H1 (cell line): ENCODE data around the gene CD79A. TPM values are rescaled to one million over a fixed set of nuclear protein-coding genes. Genes with fewer than 3 reads are reported as not detected.

Source experiments
- CTCF ChIA-PET: fragments of 300-600 bp; sonication (Branson Sonifier 250); formaldehyde crosslinking; loops from one replicate; lab custom pipeline; 2021; ENCODE audit not compliant: partially characterized antibody; lab: Charles Lee
- POLR2A ChIA-PET: fragments of 300-600 bp; sonication (Branson Sonifier 250); formaldehyde crosslinking; loops from one replicate; lab custom pipeline; 2021; ENCODE audit warnings: inconsistent platforms; ENCODE audit not compliant: partially characterized antibody; lab: Charles Lee
- DNase-seq, 2 experiments: peaks; one replicate each; pipeline versions ENCODE4 v3.0.0 to v3.0.0-alpha.2; 2010 to 2022; ENCODE audit warnings: low spot score in 2 of 2, low read depth in 1 of 2, mixed read lengths in 1 of 2
- FAIRE-seq: peaks from 2 replicates; lab custom pipeline; 2011; peaks lifted over from hg19 to GRCh38; lab: Jason Lieb, UNC
- H2AFZ ChIP-seq: 2 replicates; pipeline ENCODE4 v1.8.1; 2012; ENCODE audit warnings: low read length, inconsistent platforms
- H2AK5ac ChIP-seq: 2 replicates; pipeline ENCODE4 v1.6.1; 2013; ENCODE audit warnings: low read depth, low read length
- H2BK120ac ChIP-seq: replicated peaks from 2 replicates; pipeline ENCODE3; 2013; ENCODE audit warnings: low read depth, low read length, inconsistent platforms
- H2BK12ac ChIP-seq: 2 replicates; pipeline ENCODE4 v1.6.1; 2013; ENCODE audit warnings: low read depth, low read length
- H2BK15ac ChIP-seq: 2 replicates; pipeline ENCODE4 v1.6.1; 2013; ENCODE audit warnings: low read length
- H2BK20ac ChIP-seq: 2 replicates; pipeline ENCODE4 v1.6.1; 2013; ENCODE audit warnings: low read length
- H2BK5ac ChIP-seq: 2 replicates; pipeline ENCODE4 v1.6.1; 2013; ENCODE audit warnings: low read depth, low read length
- H3K14ac ChIP-seq: 2 replicates; pipeline ENCODE4 v1.6.1; 2013; ENCODE audit warnings: inconsistent platforms; ENCODE audit not compliant: insufficient read length
- H3K18ac ChIP-seq: 2 replicates; pipeline ENCODE4 v1.6.1; 2013; ENCODE audit warnings: low read length; ENCODE audit errors: extremely low read depth
- H3K23ac ChIP-seq: 2 replicates; pipeline ENCODE4 v1.6.1; 2013; ENCODE audit warnings: inconsistent platforms; ENCODE audit not compliant: insufficient read length
- H3K23me2 ChIP-seq: 2 replicates; pipeline ENCODE4 v1.6.1; 2013; ENCODE audit warnings: low read depth, low read length
- H3K27ac ChIP-seq: 2 replicates; pipeline ENCODE4 v1.6.1; 2011; ENCODE audit warnings: low read depth, low read length, inconsistent platforms
- H3K27me3 ChIP-seq, 4 experiments: replicated peaks in 1 of 4; 1 replicate in 1 of 4; 2 replicates in 3 of 4; pipeline versions ENCODE4 v1.6.1 to v1.8.1; 2011 to 2013; ENCODE audit warnings: low read length in 3 of 4, mild to moderate bottlenecking in 3 of 4, inconsistent platforms in 2 of 4, mixed read lengths in 2 of 4, moderate library complexity in 1 of 4; ENCODE audit not compliant: control insufficient read depth in 3 of 4, insufficient read depth in 3 of 4; ENCODE audit errors: extremely low read depth in 1 of 4
- H3K36me3 ChIP-seq, 4 experiments: 2 replicates each; pipeline versions ENCODE4 v1.6.1 to v1.8.1; 2011 to 2013; ENCODE audit warnings: mild to moderate bottlenecking in 4 of 4, low read length in 3 of 4, moderate library complexity in 2 of 4, control low read depth in 1 of 4, inconsistent platforms in 1 of 4; ENCODE audit not compliant: insufficient read depth in 4 of 4, control insufficient read depth in 2 of 4
- H3K4ac ChIP-seq: replicated peaks from 2 replicates; pipeline ENCODE3; 2013; ENCODE audit warnings: low read length, low read depth, mixed read lengths, inconsistent platforms; ENCODE audit not compliant: insufficient read length
- H3K4me1 ChIP-seq, 4 experiments: replicated peaks in 1 of 4; 1 replicate in 1 of 4; 2 replicates in 3 of 4; pipeline versions ENCODE4 v1.6.1 to v1.8.1; 2011 to 2013; ENCODE audit warnings: low read length in 3 of 4, inconsistent platforms in 2 of 4, mixed read lengths in 1 of 4; ENCODE audit not compliant: insufficient read depth in 4 of 4, control insufficient read depth in 3 of 4
- H3K4me2 ChIP-seq, 2 experiments: 2 replicates each; pipeline versions ENCODE4 v1.6.1 to v1.8.1; 2011 to 2013; ENCODE audit warnings: low read depth in 2 of 2, low read length in 2 of 2, control low read depth in 1 of 2, inconsistent platforms in 1 of 2, mild to moderate bottlenecking in 1 of 2; ENCODE audit not compliant: insufficient read depth in 1 of 2
- H3K4me3 ChIP-seq, 4 experiments: fragments of 200-600, 300-600 bp in 1 of 4; sonication (generic), shearing (Covaris generic), sonication (Bioruptor Twin) in 1 of 4; 2 replicates each; pipeline versions ENCODE4 v1.5.1 to v1.8.1; 2011 to 2016; ENCODE audit warnings: low read length in 4 of 4, low read depth in 3 of 4, control low read depth in 2 of 4, inconsistent platforms in 2 of 4, mild to moderate bottlenecking in 2 of 4, mixed read lengths in 1 of 4, moderate library complexity in 1 of 4; ENCODE audit not compliant: insufficient read depth in 2 of 4; ENCODE audit errors: extremely low read depth in 1 of 4
- H3K56ac ChIP-seq: replicated peaks from 2 replicates; pipeline ENCODE3; 2013; ENCODE audit warnings: low read depth, mild to moderate bottlenecking, mixed read lengths, low read length, inconsistent platforms; ENCODE audit not compliant: insufficient read length
- H3K79me1 ChIP-seq: 2 replicates; pipeline ENCODE4 v1.6.1; 2013; ENCODE audit warnings: low read depth, low read length, control low read depth
- H3K79me2 ChIP-seq, 2 experiments: 2 replicates each; pipeline versions ENCODE4 v1.6.1 to v1.8.1; 2012 to 2013; ENCODE audit warnings: low read length in 2 of 2, mild to moderate bottlenecking in 2 of 2, inconsistent platforms in 1 of 2; ENCODE audit not compliant: insufficient read depth in 2 of 2, control insufficient read depth in 1 of 2
- H3K9ac ChIP-seq, 4 experiments: replicated peaks in 1 of 4; 1 replicate in 1 of 4; 2 replicates in 3 of 4; pipeline versions ENCODE4 v1.6.1 to v1.8.1; 2011 to 2013; ENCODE audit warnings: low read depth in 3 of 4, low read length in 3 of 4, control low read depth in 2 of 4, mild to moderate bottlenecking in 2 of 4, moderate library complexity in 2 of 4, inconsistent platforms in 1 of 4; ENCODE audit errors: extremely low read depth in 1 of 4
- H3K9me3 ChIP-seq, 2 experiments: 2 replicates each; pipeline versions ENCODE4 v1.6.1 to v1.8.1; 2012 to 2013; ENCODE audit warnings: mild to moderate bottlenecking in 2 of 2, moderate library complexity in 2 of 2, control low read depth in 1 of 2, inconsistent platforms in 1 of 2, low read depth in 1 of 2, low read length in 1 of 2, mixed read lengths in 1 of 2; ENCODE audit not compliant: insufficient read depth in 2 of 2
- H4K20me1 ChIP-seq, 2 experiments: replicated peaks in 1 of 2; 2 replicates each; pipeline versions ENCODE3 to v1.8.1; 2011 to 2013; ENCODE audit warnings: inconsistent platforms in 2 of 2, low read length in 2 of 2, mild to moderate bottlenecking in 1 of 2; ENCODE audit not compliant: insufficient read depth in 2 of 2, control insufficient read depth in 1 of 2
- H4K5ac ChIP-seq: 2 replicates; pipeline ENCODE4 v1.6.1; 2013; ENCODE audit warnings: low read length, low read depth, mixed read lengths, inconsistent platforms; ENCODE audit not compliant: insufficient read length
- H4K8ac ChIP-seq: 2 replicates; pipeline ENCODE4 v1.8.0; 2013; ENCODE audit warnings: mild to moderate bottlenecking, moderate library complexity, low read length, inconsistent platforms; ENCODE audit not compliant: insufficient read depth; ENCODE audit errors: extremely low read depth
- H4K91ac ChIP-seq: replicated peaks from 2 replicates; pipeline ENCODE3; 2013; ENCODE audit warnings: low read length, mixed read lengths, inconsistent platforms; ENCODE audit not compliant: insufficient read length
- HDAC6 ChIP-seq: IDR thresholded peaks from one replicate; pipeline ENCODE4 v1.7.1; 2012; ENCODE audit warnings: low read depth, mild to moderate bottlenecking, inconsistent platforms, low read length, moderate library complexity
- TAF1 ChIP-seq: IDR thresholded peaks from 2 replicates; pipeline ENCODE4 v1.6.1; 2011; ENCODE audit warnings: mild to moderate bottlenecking, low read depth, low read length
- WGBS, 2 experiments: shearing (Covaris generic) in 1 of 2; methylation state at CpG; one replicate each; pipeline versions ENCODE4 v1.1.6 to v1.1.7; 2013 to 2015; ENCODE audit warnings: low lambda C conversion rate in 2 of 2, mixed read lengths in 2 of 2, inconsistent platforms in 1 of 2, low coverage in 1 of 2, missing lambda C conversion rate in 1 of 2; ENCODE audit not compliant: insufficient replicate concordance in 2 of 2, insufficient coverage in 1 of 2, insufficient read length in 1 of 2; ENCODE audit errors: extremely low coverage in 1 of 2, missing lambda C conversion rate in 1 of 2; 5-methylcytosine and 5-hydroxymethylcytosine counted together
- polyA plus RNA-seq, 7 experiments: library from polyadenylated mRNA; depleted of rRNA in 3 of 7; stranded (reverse) in 5 of 7; unstranded in 2 of 7; fragments of >200 nt in 5 of 7; fragments of 200-250 nt in 2 of 7; gene quantifications; 1 replicate in 5 of 7; 2 replicates in 1 of 7; 4 replicates in 1 of 7; pipeline versions ENCODE4 v1.2.1 to v1.2.3, GENCODE V29; 2011 to 2013; ENCODE audit warnings: missing spikeins in 2 of 7, mixed read lengths in 2 of 7
- total RNA-seq: library from RNA; stranded (reverse); fragmentation: NEBNext Ultra II Directional; extraction: Animal tissue kit (Norgen Biotek cat#: 25700); gene quantifications from 2 replicates; pipeline ENCODE4 v1.2.1, GENCODE V29; 2021

The CD79A gene
- total and polyA plus RNA-seq, 2 of the 8 experiments (the other 6 are each of a cell fraction or from before 2014, with no cell fraction given): 0.54 to 0.77 TPM

DNA sequence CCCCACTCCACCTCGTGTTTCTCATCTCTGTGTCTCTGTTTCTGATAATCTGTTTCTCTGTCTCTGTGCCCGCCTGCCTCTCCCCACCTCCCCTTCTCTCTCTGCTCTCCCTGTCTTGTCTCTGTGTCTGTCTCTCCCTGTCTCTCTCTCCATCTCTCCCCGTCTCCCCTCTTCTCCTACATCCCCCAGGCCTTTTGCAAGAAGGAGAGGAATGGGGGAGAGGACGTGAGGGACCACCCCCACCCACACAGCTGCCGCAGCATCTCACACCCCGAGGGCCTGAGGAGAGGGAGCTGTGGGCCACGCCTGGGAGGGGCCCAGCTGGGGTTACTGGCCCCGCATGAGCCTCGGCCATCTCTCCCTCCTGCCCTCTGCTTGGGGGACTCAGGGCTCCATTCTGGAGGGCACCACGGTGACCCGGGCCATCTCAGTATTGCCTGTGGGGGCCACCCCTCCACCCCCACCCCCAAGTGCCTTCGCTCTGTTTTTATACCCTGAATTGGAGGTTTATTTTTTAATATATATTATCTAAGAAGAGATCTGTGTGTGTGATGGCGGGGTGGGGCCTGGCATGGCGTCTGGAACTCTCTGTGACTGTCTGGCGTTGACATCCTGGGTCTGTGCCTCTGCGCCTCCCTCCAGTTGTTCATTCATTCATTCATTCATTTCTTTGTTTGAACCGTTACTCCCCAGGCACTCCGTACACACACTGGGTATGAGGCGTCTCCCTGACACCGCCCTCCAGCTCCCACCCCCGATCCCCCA, 30.0 kb downstream of the CD79A start:
- H4K20me1 ChIP-seq: peaks cover 5 to 19% of the 10 kb centered on the region in 2 experiments
- ChIA-PET POLR2A (interaction anchor here (0.6 to 13.1 kb wide), 7 partner anchors 8 to 47 kb away, joined by 3 to 167 read pairs (median 7); partner anchors contain the start of gene RPS19), CTCF (interaction anchor here (0.7 to 3.0 kb wide), 6 partner anchors 12 to 372 kb away, joined by 3 to 11 read pairs (median 4); no protein-coding TSS in a partner anchor)
- no peak for TF ChIP-seq HDAC6
- no peak for TF ChIP-seq TAF1

More for the DNA sequence above, 30.0 kb downstream of the CD79A start:
- Histone ChIP-seq H2AK5ac (no peak overlapping the region), H3K18ac (no peak overlapping the region), H3K27ac (no peak overlapping the region), H2BK20ac (no peak overlapping the region), H3K23me2 (peaks cover 2% of the 10 kb centered on the region; the same call in 1 of the 2 replicates), H3K79me1 (peaks cover 2% of the 10 kb centered on the region; the same call in 1 of the 2 replicates), H2BK15ac (no peak overlapping the region), H3K4me3 (no peak overlapping the region), H2AFZ (no peak overlapping the region), H2BK120ac (no peak overlapping the region), H3K14ac (no peak overlapping the region), H3K9me3 (no peaks in the 10 kb centered on the region), H3K27me3 (peaks cover 20 to 29% (median 26%) of the 10 kb centered on the region in 4 experiments), H3K4me1 (peaks cover 0 to 4% (median under 1%) of the 10 kb centered on the region in 4 experiments; a peak in 5 of 7 replicates), H2BK12ac (no peak overlapping the region), H4K8ac (no peak overlapping the region), H3K9ac (no peak overlapping the region), H3K23ac (no peak overlapping the region), H4K5ac (no peak overlapping the region), H3K4me2 (no peak overlapping the region), H2BK5ac (no peak overlapping the region), H3K79me2 (no peaks in the 10 kb centered on the region), H3K4ac (no peak overlapping the region), H4K91ac (no peak overlapping the region), H3K36me3 (peaks cover 2 to 16% (median 11%) of the 10 kb centered on the region in 4 experiments), H3K56ac (no peak overlapping the region)
- DNase-seq (no peak), FAIRE-seq (no peak)
- WGBS, 2 experiments: 82% methylated on average over 19 of the region's 21 CpGs; no CpG with 5 or more reads in 1 of the 2 experiments
